Measurements from ENCODE around the gene LDHAL6B.
"Not testable (repeated sequence)": the region's sequence is repeated elsewhere in the genome, so short reads cannot be mapped to it uniquely, and the experiment has no call there.

The LDHAL6B gene

GRCh38 chr15:59206623-59207183 is at the start of gene LDHAL6B:
Gene LDHAL6B, plus strand, starts transcription at chr15:59206843. Its CDS starts 98 bp downstream, at chr15:59206941.
- DNase-seq, result no peak

GRCh38 chr15:59157396-59157795 is 49.2 kb upstream of the LDHAL6B start:
- no peak for DNase-seq

GRCh38 chr15:59157840-59158700 is 48.6 kb upstream of the LDHAL6B start:
- no peak for DNase-seq

- DNase-seq, result peak; percentile 85
Measured at GRCh38 chr15:59158701-59159034, 48.0 kb upstream of the LDHAL6B start.

- DNase-seq, result no peak
Measured at GRCh38 chr15:59159210-59159609, 47.4 kb upstream of the LDHAL6B start.

- peak; percentile 89 for DNase-seq
Measured at GRCh38 chr15:59160880-59161593, 45.6 kb upstream of the LDHAL6B start.

GRCh38 chr15:59162080-59162479 is 44.6 kb upstream of the LDHAL6B start:
- not testable (repeated sequence) for DNase-seq

GRCh38 chr15:59165726-59166125 is 40.9 kb upstream of the LDHAL6B start:
- peak; percentile 60 for DNase-seq

- no peak for DNase-seq
Measured at GRCh38 chr15:59166166-59166565, 40.5 kb upstream of the LDHAL6B start.

GRCh38 chr15:59166601-59167265 is 39.9 kb upstream of the LDHAL6B start:
- DNase-seq, result peak; percentile 72

- no peak for DNase-seq
Measured at GRCh38 chr15:59168536-59168935, 38.1 kb upstream of the LDHAL6B start.

GRCh38 chr15:59169251-59169708 is 37.4 kb upstream of the LDHAL6B start:
- no peak for DNase-seq

- peak; percentile 66 for DNase-seq
Measured at GRCh38 chr15:59170295-59171066, 36.2 kb upstream of the LDHAL6B start.

GRCh38 chr15:59171067-59171397 is 35.6 kb upstream of the LDHAL6B start:
- DNase-seq, result no peak

GRCh38 chr15:59172289-59172901 is 34.2 kb upstream of the LDHAL6B start:
- no peak for DNase-seq

- DNase-seq, result no peak
Measured at GRCh38 chr15:59173194-59173593, 33.4 kb upstream of the LDHAL6B start.

- no peak for DNase-seq
Measured at GRCh38 chr15:59174151-59174834, 32.4 kb upstream of the LDHAL6B start.

GRCh38 chr15:59174835-59175831 is 31.5 kb upstream of the LDHAL6B start:
- DNase-seq, result peak; percentile 45

GRCh38 chr15:59176653-59177316 is 29.9 kb upstream of the LDHAL6B start:
- no peak for DNase-seq

- DNase-seq, result no peak
Measured at GRCh38 chr15:59177317-59177660, 29.4 kb upstream of the LDHAL6B start.

Data from NCI-H345 (cell line).